WTC11 (cell line): ENCODE results near the gene SPINT2. TPM values are rescaled to one million over a fixed set of nuclear protein-coding genes. Genes with fewer than 3 reads are reported as not detected.
A peak's percentile ranks its signal among the peaks of the same experiment; 100 is the strongest.

Experiments
- ATAC-seq: fragments of 200-7000 bp; cut with Tn5 transposase; 2 replicates; pipeline ENCODE4 v1.10.0; 2021; ENCODE audit warnings: mild to moderate bottlenecking, moderate library complexity
- CTCF ChIA-PET: fragments of 300-600 bp; sonication (Branson Sonifier 250); formaldehyde crosslinking; loops from one replicate; lab custom pipeline; 2021; ENCODE audit warnings: antibody characterized with exemption; lab: Charles Lee
- POLR2A ChIA-PET: fragments of 350-600 bp; sonication (Branson Sonifier 250); formaldehyde crosslinking; loops from one replicate; lab custom pipeline; 2021; ENCODE audit warnings: antibody characterized with exemption; lab: Charles Lee
- DNase-seq: peaks from one replicate; pipeline ENCODE4 v3.0.0; 2021; ENCODE audit warnings: low spot score
- H3K27ac Mint-ChIP-seq: 2 replicates; pipeline ENCODE4 v1.8.0; 2021; ENCODE audit warnings: mixed read lengths
- H3K27me3 Mint-ChIP-seq: 2 replicates; pipeline ENCODE4 v1.8.0; 2021; ENCODE audit warnings: low read depth, mild to moderate bottlenecking, moderate library complexity, mixed read lengths
- H3K36me3 Mint-ChIP-seq: 2 replicates; pipeline ENCODE4 v1.8.0; 2021; ENCODE audit warnings: mixed read lengths
- H3K4me1 Mint-ChIP-seq: 2 replicates; pipeline ENCODE4 v1.8.0; 2022; ENCODE audit warnings: mixed read lengths
- H3K4me3 Mint-ChIP-seq: 2 replicates; pipeline ENCODE4 v1.8.0; 2021; ENCODE audit warnings: mild to moderate bottlenecking, moderate library complexity, mixed read lengths
- H3K9me3 Mint-ChIP-seq: 2 replicates; pipeline ENCODE4 v1.8.0; 2021; ENCODE audit warnings: mixed read lengths
- ATF1 ChIP-seq: sonication (generic); formaldehyde crosslinking; IDR thresholded peaks from 2 replicates; pipeline ENCODE4 v1.8.1; 2023; ENCODE audit warnings: mild to moderate bottlenecking, moderate library complexity, missing genetic modification reagents
- ATF3 ChIP-seq: sonication (generic); formaldehyde crosslinking; conservative IDR thresholded peaks from 2 replicates; pipeline ENCODE4 v1.8.1; 2022; ENCODE audit warnings: mild to moderate bottlenecking, missing genetic modification reagents
- CDX4 ChIP-seq: fragments of 250-450 bp; sonication (Bioruptor Pico); IDR thresholded peaks from 2 replicates; pipeline ENCODE4 v1.9.0; 2021; ENCODE audit warnings: moderate library complexity, mild to moderate bottlenecking, inconsistent platforms, borderline replicate concordance
- CREM ChIP-seq: sonication (generic); formaldehyde crosslinking; IDR thresholded peaks from 2 replicates; pipeline ENCODE4 v1.8.1; 2022; ENCODE audit warnings: mild to moderate bottlenecking, missing genetic modification reagents, moderate library complexity
- E2F5 ChIP-seq: sonication (generic); formaldehyde crosslinking; IDR thresholded peaks from 2 replicates; pipeline ENCODE4 v1.8.1; 2022; ENCODE audit warnings: mild to moderate bottlenecking, moderate library complexity, missing genetic modification reagents
- ERG ChIP-seq: fragments of 250-450 bp; sonication (Bioruptor Pico); IDR thresholded peaks from 2 replicates; pipeline ENCODE4 v1.8.0; 2021; ENCODE audit warnings: mild to moderate bottlenecking
- ESRRA ChIP-seq: sonication (generic); formaldehyde crosslinking; IDR thresholded peaks from 2 replicates; pipeline ENCODE4 v1.8.1; 2022; ENCODE audit warnings: mild to moderate bottlenecking, missing genetic modification reagents, borderline replicate concordance
- ETV6 ChIP-seq: sonication (generic); formaldehyde crosslinking; IDR thresholded peaks from 2 replicates; pipeline ENCODE4 v1.8.1; 2022; ENCODE audit warnings: mild to moderate bottlenecking, missing genetic modification reagents
- FOXK1 ChIP-seq: sonication (generic); formaldehyde crosslinking; IDR thresholded peaks from 2 replicates; pipeline ENCODE4 v1.8.0; 2022; ENCODE audit warnings: mild to moderate bottlenecking, moderate library complexity, missing genetic modification reagents
- IRF2 ChIP-seq: sonication (generic); formaldehyde crosslinking; IDR thresholded peaks from 2 replicates; pipeline ENCODE4 v1.8.0; 2022; ENCODE audit warnings: low read depth, missing genetic modification reagents, borderline replicate concordance
- JAZF1 ChIP-seq: fragments of 250-450 bp; sonication (Bioruptor Pico); IDR thresholded peaks from 2 replicates; pipeline ENCODE4 v1.9.0; 2021; ENCODE audit warnings: moderate library complexity, mild to moderate bottlenecking, inconsistent platforms
- KAT7 ChIP-seq: sonication (generic); formaldehyde crosslinking; IDR thresholded peaks from 2 replicates; pipeline ENCODE4 v1.8.1; 2023; ENCODE audit warnings: missing genetic modification reagents, mild to moderate bottlenecking, borderline replicate concordance
- MAX ChIP-seq: sonication (generic); formaldehyde crosslinking; IDR thresholded peaks from 2 replicates; pipeline ENCODE4 v1.8.0; 2022; ENCODE audit warnings: mild to moderate bottlenecking, missing genetic modification reagents
- MLX ChIP-seq: sonication (generic); formaldehyde crosslinking; IDR thresholded peaks from 2 replicates; pipeline ENCODE4 v1.8.1; 2023; ENCODE audit warnings: mild to moderate bottlenecking, missing genetic modification reagents, moderate library complexity
- NFYB ChIP-seq: sonication (generic); formaldehyde crosslinking; conservative IDR thresholded peaks from 2 replicates; pipeline ENCODE4 v1.8.0; 2022; ENCODE audit warnings: low read depth, missing genetic modification reagents
- PREB ChIP-seq: sonication (generic); formaldehyde crosslinking; IDR thresholded peaks from 2 replicates; pipeline ENCODE4 v1.8.1; 2022; ENCODE audit warnings: mild to moderate bottlenecking, missing genetic modification reagents, moderate library complexity, borderline replicate concordance
- RELA ChIP-seq: sonication (generic); formaldehyde crosslinking; IDR thresholded peaks from 2 replicates; pipeline ENCODE4 v1.8.1; 2022; ENCODE audit warnings: missing genetic modification reagents, mild to moderate bottlenecking, borderline replicate concordance
- RORB ChIP-seq: fragments of 250-450 bp; sonication (Bioruptor Pico); IDR thresholded peaks from 2 replicates; pipeline ENCODE4 v1.9.0; 2021; ENCODE audit warnings: mild to moderate bottlenecking
- SP1 ChIP-seq: sonication (generic); formaldehyde crosslinking; conservative IDR thresholded peaks from 2 replicates; pipeline ENCODE4 v1.8.1; 2022; ENCODE audit warnings: missing genetic modification reagents
- TP53 ChIP-seq: sonication (generic); formaldehyde crosslinking; IDR thresholded peaks from 2 replicates; pipeline ENCODE4 v1.8.1; 2023; ENCODE audit warnings: mild to moderate bottlenecking, missing genetic modification reagents
- USF1 ChIP-seq: sonication (generic); formaldehyde crosslinking; IDR thresholded peaks from 2 replicates; pipeline ENCODE4 v1.8.0; 2022; ENCODE audit warnings: mild to moderate bottlenecking, missing genetic modification reagents
- USF2 ChIP-seq: sonication (generic); formaldehyde crosslinking; IDR thresholded peaks from 2 replicates; pipeline ENCODE4 v1.8.1; 2023; ENCODE audit warnings: mild to moderate bottlenecking, missing genetic modification reagents, moderate library complexity
- ZBTB43 ChIP-seq: sonication (generic); formaldehyde crosslinking; IDR thresholded peaks from 2 replicates; pipeline ENCODE4 v1.8.1; 2023; ENCODE audit warnings: mild to moderate bottlenecking, missing genetic modification reagents
- ZMAT4 ChIP-seq: fragments of 250-450 bp; sonication (Bioruptor Pico); IDR thresholded peaks from 2 replicates; pipeline ENCODE4 v1.9.0; 2021; ENCODE audit warnings: mild to moderate bottlenecking
- ZNF121 ChIP-seq: sonication (generic); formaldehyde crosslinking; IDR thresholded peaks from 2 replicates; pipeline ENCODE4 v1.8.0; 2023; ENCODE audit warnings: missing genetic modification reagents
- ZNF138 ChIP-seq: sonication (generic); formaldehyde crosslinking; conservative IDR thresholded peaks from 2 replicates; pipeline ENCODE4 v1.8.1; 2022; ENCODE audit warnings: mild to moderate bottlenecking, moderate library complexity, missing genetic modification reagents
- ZNF416 ChIP-seq: fragments of 250-450 bp; sonication (Bioruptor Pico); IDR thresholded peaks from 2 replicates; pipeline ENCODE4 v1.9.0; 2021; ENCODE audit warnings: mild to moderate bottlenecking, inconsistent platforms
- ZNF423 ChIP-seq: fragments of 250-450 bp; sonication (Bioruptor Pico); IDR thresholded peaks from 2 replicates; pipeline ENCODE4 v2.1.2; 2022; ENCODE audit warnings: mild to moderate bottlenecking, moderate library complexity
- total RNA-seq: library from RNA; stranded (reverse); gene quantifications from 3 replicates; pipeline ENCODE4 v1.2.3, GENCODE V29; 2021

Gene SPINT2
- total RNA-seq, 1 experiment from 2014 or later, result 335 TPM

- ATAC-seq (peak; percentile 83), DNase-seq (peak; percentile 92)
- Mint-ChIP-seq H3K27ac (peak within 1 kb of the TSS; percentile 50), H3K9me3 (no peaks in the 10 kb centered on the region), H3K27me3 (peaks cover 15% of the 10 kb centered on the region), H3K36me3 (no peaks in the 10 kb centered on the region), H3K4me3 (peak within 1 kb of the TSS; percentile 80), H3K4me1 (peaks cover 25% of the 10 kb centered on the region)
- ChIA-PET POLR2A (interaction anchor here (0.6 kb wide), 1 partner anchor 12 kb away, joined by 3 read pairs; no protein-coding TSS in a partner anchor), CTCF (interaction anchor here (0.6 to 2.0 kb wide), 17 partner anchors 9 to 321 kb away, joined by 3 to 30 read pairs (median 4); partner anchors contain the start of genes GGN and PPP1R14A)
- TF ChIP-seq ATF1 (CRISPR knock-in tag) (no peak), SP1 (CRISPR knock-in tag) (peak; percentile 98), ZMAT4 (no peak), FOXK1 (CRISPR knock-in tag) (peak; percentile 18; the same call in 1 of the 2 replicates), ATF3 (CRISPR knock-in tag) (no peak), ETV6 (CRISPR knock-in tag) (no peak), NFYB (CRISPR knock-in tag) (peak; percentile 88), RORB (CRISPR knock-in tag) (no peak), PREB (CRISPR knock-in tag) (no peak), ZNF416 (0 out of 2 replicates have a peak, but pooled peaks have one; percentile 59), MAX (peak; percentile 46; the same call in 1 of the 2 replicates), ZNF423 (CRISPR knock-in tag) (peak; percentile 79), ZBTB43 (CRISPR knock-in tag) (peak; percentile 87), IRF2 (CRISPR knock-in tag) (no peak), RELA (no peak), CREM (no peak), KAT7 (CRISPR knock-in tag) (no peak), USF1 (CRISPR knock-in tag) (peak; percentile 83), ERG (no peak), ESRRA (peak; percentile 42; the same call in 1 of the 2 replicates), TP53 (CRISPR knock-in tag) (no peak), JAZF1 (CRISPR knock-in tag) (no peak), MLX (CRISPR knock-in tag) (no peak), ZNF121 (CRISPR knock-in tag) (no peak), E2F5 (CRISPR knock-in tag) (peak; percentile 58; the same call in 1 of the 2 replicates), USF2 (peak; percentile 81), CDX4 (CRISPR knock-in tag) (no peak), ZNF138 (CRISPR knock-in tag) (no peak)
Observed at GRCh38 chr19:38224014-38224862, 40.1 kb upstream of the SPINT2 start, which contains the start of gene DPF1. TSS of gene DPF1 (minus strand) at chr19:38224222. CDS start at chr19:38224142, 80 bp downstream.
